Neural progenitor cell (in vitro differentiated cells): ENCODE measurements around the gene EMSY. TPM values are rescaled to one million over a fixed set of nuclear protein-coding genes. Genes with fewer than 3 reads are reported as not detected.

ENCODE experiments used
- DNase-seq: peaks from one replicate; pipeline ENCODE4 v3.0.0-alpha.2; 2016; ENCODE audit warnings: low spot score
- H2AFZ ChIP-seq: fragments of 200-600 bp; sonication (generic); replicated peaks from 2 replicates; pipeline ENCODE4 v1.6.1; 2016; ENCODE audit warnings: antibody characterized with exemption
- H3F3A ChIP-seq: fragments of 200-600 bp; sonication (generic); 2 replicates; pipeline ENCODE4 v1.6.1; 2016; ENCODE audit warnings: antibody characterized with exemption, low read depth
- H3K27ac ChIP-seq: fragments of 200-600 bp; sonication (generic); 2 replicates; pipeline ENCODE4 v1.5.1; 2016; ENCODE audit warnings: mild to moderate bottlenecking
- H3K27me3 ChIP-seq: fragments of 200-600 bp; sonication (generic); 2 replicates; pipeline ENCODE4 v1.6.1; 2016; ENCODE audit warnings: mild to moderate bottlenecking, moderate library complexity
- H3K36me3 ChIP-seq: fragments of 200-600 bp; sonication (generic); 2 replicates; pipeline ENCODE4 v1.5.1; 2016
- H3K4me1 ChIP-seq: fragments of 200-600 bp; sonication (generic); 2 replicates; pipeline ENCODE4 v1.6.1; 2016; ENCODE audit warnings: mixed run types
- H3K4me2 ChIP-seq: fragments of 200-600 bp; sonication (generic); 2 replicates; pipeline ENCODE4 v1.6.1; 2016
- H3K4me3 ChIP-seq: fragments of 200-600 bp; sonication (generic); 2 replicates; pipeline ENCODE4 v1.5.1; 2016
- H3K79me2 ChIP-seq: fragments of 200-600 bp; sonication (generic); 2 replicates; pipeline ENCODE4 v1.6.1; 2016; ENCODE audit warnings: low read depth
- H3K9ac ChIP-seq: fragments of 200-600 bp; sonication (generic); 2 replicates; pipeline ENCODE4 v1.6.1; 2016
- H3K9me3 ChIP-seq: fragments of 200-600 bp; sonication (generic); 2 replicates; pipeline ENCODE4 v1.5.1; 2016; ENCODE audit warnings: low read depth
- H4K20me1 ChIP-seq: fragments of 200-600 bp; sonication (generic); 2 replicates; pipeline ENCODE4 v1.6.1; 2016; ENCODE audit warnings: low read depth
- H3K27ac Mint-ChIP-seq: 3 replicates; pipeline ENCODE4 v1.8.0; 2021; ENCODE audit warnings: mixed read lengths
- H3K27me3 Mint-ChIP-seq: 2 replicates; pipeline ENCODE4 v1.8.0; 2022; ENCODE audit warnings: low read depth, mild to moderate bottlenecking, inconsistent platforms, moderate library complexity, mixed read lengths; ENCODE audit not compliant: insufficient read depth
- H3K36me3 Mint-ChIP-seq: 3 replicates; pipeline ENCODE4 v1.8.0; 2021; ENCODE audit warnings: mixed read lengths
- H3K4me1 Mint-ChIP-seq: 3 replicates; pipeline ENCODE4 v1.8.0; 2021; ENCODE audit warnings: mixed read lengths
- H3K4me3 Mint-ChIP-seq: 3 replicates; pipeline ENCODE4 v1.8.0; 2021; ENCODE audit warnings: mild to moderate bottlenecking, moderate library complexity, mixed read lengths
- H3K9me3 Mint-ChIP-seq: 3 replicates; pipeline ENCODE4 v1.8.0; 2020; ENCODE audit warnings: mixed read lengths
- CTCF ChIP-seq: fragments of 200-600 bp; sonication (generic); IDR thresholded peaks from 2 replicates; pipeline ENCODE4 v1.5.1; 2017; ENCODE audit warnings: antibody characterized with exemption, mild to moderate bottlenecking
- EZH2 ChIP-seq: fragments of 200-600 bp; sonication (generic); IDR thresholded peaks from 2 replicates; pipeline ENCODE4 v1.6.1; 2017; ENCODE audit warnings: antibody characterized with exemption, mild to moderate bottlenecking, moderate library complexity
- EZH2phosphoT487 ChIP-seq: fragments of 200-600 bp; sonication (generic); IDR thresholded peaks from 2 replicates; pipeline ENCODE4 v1.6.1; 2017; ENCODE audit warnings: antibody characterized with exemption
- total RNA-seq: library from RNA; depleted of rRNA; stranded (reverse); fragments of >200 nt; gene quantifications from 2 replicates; pipeline ENCODE4 v1.2.3, GENCODE V29; 2015; ENCODE audit warnings: low replicate concordance

Gene EMSY
- total RNA-seq, 1 donor from 2014 or later = 92.0 TPM

- Histone ChIP-seq H3K9me3 (no peaks in the 10 kb centered on the region), H3F3A (peaks cover 25% of the 10 kb centered on the region), H3K4me2 (no peak overlapping the region), H3K9ac (no peak overlapping the region), H3K4me1 (peaks cover 37% of the 10 kb centered on the region), H3K36me3 (peaks cover 35% of the 10 kb centered on the region), H3K27ac (no peak overlapping the region), H3K79me2 (peaks cover 72% of the 10 kb centered on the region), H3K4me3 (no peak overlapping the region), H4K20me1 (no peaks in the 10 kb centered on the region), H2AFZ (no peak overlapping the region), H3K27me3 (no peaks in the 10 kb centered on the region)
- H3K36me3 Mint-ChIP-seq = peaks cover 41% of the 10 kb centered on the region
- no peak overlapping the region for H3K27ac Mint-ChIP-seq
- H3K4me3 Mint-ChIP-seq = no peak overlapping the region
- H3K9me3 Mint-ChIP-seq = no peaks in the 10 kb centered on the region
- no peak for DNase-seq
- peaks cover 27% of the 10 kb centered on the region for H3K4me1 Mint-ChIP-seq
- peaks cover 4% of the 10 kb centered on the region for H3K27me3 Mint-ChIP-seq
- TF ChIP-seq EZH2phosphoT487 (no peak), CTCF (no peak), EZH2 (no peak)
These were observed 15.0 kb downstream of the EMSY start for GRCh38 chr11:76459846-76460245.

- Histone ChIP-seq H3F3A (peaks cover 2% of the 10 kb centered on the region), H3K9ac (no peak overlapping the region), H3K27ac (no peak overlapping the region), H3K9me3 (no peaks in the 10 kb centered on the region), H3K27me3 (no peaks in the 10 kb centered on the region), H3K79me2 (peaks cover 82% of the 10 kb centered on the region), H3K4me2 (no peak overlapping the region), H3K36me3 (peaks cover 39% of the 10 kb centered on the region), H2AFZ (no peak overlapping the region), H3K4me1 (peaks cover 28% of the 10 kb centered on the region), H3K4me3 (no peak overlapping the region), H4K20me1 (no peaks in the 10 kb centered on the region)
- H3K4me1 Mint-ChIP-seq = peaks cover 5% of the 10 kb centered on the region
- no peak for DNase-seq
- no peak overlapping the region for H3K4me3 Mint-ChIP-seq
- peaks cover 50% of the 10 kb centered on the region for H3K36me3 Mint-ChIP-seq
- peaks cover 2% of the 10 kb centered on the region for H3K27me3 Mint-ChIP-seq
- H3K9me3 Mint-ChIP-seq = no peaks in the 10 kb centered on the region
- TF ChIP-seq EZH2phosphoT487 (no peak), CTCF (no peak), EZH2 (no peak)
- no peak overlapping the region for H3K27ac Mint-ChIP-seq
These were observed 17.5 kb downstream of the EMSY start for GRCh38 chr11:76462317-76462716.

- no peaks in the 10 kb centered on the region for H3F3A ChIP-seq
- no peak overlapping the region for H3K9ac ChIP-seq
- no peaks in the 10 kb centered on the region for H3K27me3 Mint-ChIP-seq
- H3K4me3 ChIP-seq = no peak overlapping the region
- H3K9me3 Mint-ChIP-seq = no peaks in the 10 kb centered on the region
- no peak overlapping the region for H3K4me3 Mint-ChIP-seq
- no peak for TF ChIP-seq EZH2phosphoT487
- TF ChIP-seq CTCF = no peak
- no peak for TF ChIP-seq EZH2
- H3K36me3 Mint-ChIP-seq = peaks cover 34% of the 10 kb centered on the region
- H3K4me2 ChIP-seq = peak overlapping the region; percentile 12
- H2AFZ ChIP-seq = no peak overlapping the region
- peaks cover 31% of the 10 kb centered on the region for H3K36me3 ChIP-seq
- H3K4me1 ChIP-seq = peaks cover 13% of the 10 kb centered on the region
- no peaks in the 10 kb centered on the region for H4K20me1 ChIP-seq
- peak overlapping the region; percentile 39 for H3K27ac ChIP-seq
- H3K9me3 ChIP-seq = no peaks in the 10 kb centered on the region
- no peak overlapping the region for H3K27ac Mint-ChIP-seq
- H3K4me1 Mint-ChIP-seq = no peaks in the 10 kb centered on the region
- no peak for DNase-seq
- H3K79me2 ChIP-seq = peaks cover 78% of the 10 kb centered on the region
- no peaks in the 10 kb centered on the region for H3K27me3 ChIP-seq
These were observed 20.9 kb downstream of the EMSY start for GRCh38 chr11:76465701-76466100.
